Tibial nerve (tissue), 4 donors: ENCODE results near the gene PLCE1.

Source experiments
- CTCF ChIP-seq, 5 experiments: fragments of 200-600 bp in 3 of 5; fragments of 450-650 bp in 2 of 5; sonication (generic) in 3 of 5; IDR thresholded peaks; one replicate each; pipeline ENCODE4 v1.5.1; 2016 to 2019; ENCODE audit warnings: antibody characterized with exemption in 5 of 5, mild to moderate bottlenecking in 3 of 5, moderate library complexity in 2 of 5
- EP300 ChIP-seq, 2 donors: sonication (generic); formaldehyde crosslinking; IDR thresholded peaks; one replicate each; pipeline ENCODE4 v1.6.1; 2017; ENCODE audit warnings: antibody characterized with exemption in 2 of 2, mild to moderate bottlenecking in 1 of 2
- POLR2A ChIP-seq, 2 donors: fragments of 450-650 bp; IDR thresholded peaks; one replicate each; pipeline ENCODE4 v1.6.1; 2017; ENCODE audit warnings: antibody characterized with exemption in 2 of 2, mild to moderate bottlenecking in 2 of 2, moderate library complexity in 2 of 2

- TF ChIP-seq POLR2A (IDR thresholded peaks at IDR 0.05) = no peak
- no peak for TF ChIP-seq CTCF (IDR thresholded peaks at IDR 0.05)
- no peak for TF ChIP-seq EP300 (IDR thresholded peaks at IDR 0.05)
These were observed 47.9 kb upstream of the PLCE1 start for GRCh38 chr10:93945819-93946218.
